Natural killer cell treated with Interleukin-12 subunit alpha and Interleukin-12 subunit beta and Interleukin-15 and Interleukin-18, amount 100 ng/mL, for 72 hours (primary cell): ENCODE results near the gene ZNF709. TPM values are rescaled to one million over a fixed set of nuclear protein-coding genes. Genes with fewer than 3 reads are reported as not detected.
"Not testable (repeated sequence)": the region's sequence is repeated elsewhere in the genome, so short reads cannot be mapped to it uniquely, and the experiment has no call there.

ENCODE experiments used
- ATAC-seq, 2 donors: fragments of 150-1000 bp; cut with Tn5 transposase in 1 of 2; sonication (Bioruptor Pico), chemical (Tn5 transposase) in 1 of 2; 2 replicates each; pipeline ENCODE4 v1.10.0; 2021
- DNase-seq: peaks from one replicate; pipeline ENCODE4 v3.0.0; 2022; ENCODE audit warnings: low spot score
- H3K27ac Mint-ChIP-seq, 2 donors: 1 replicate in 1 of 2; 2 replicates in 1 of 2; pipeline ENCODE4 v1.8.0; 2022; ENCODE audit warnings: mixed read lengths in 2 of 2, mild to moderate bottlenecking in 1 of 2, moderate library complexity in 1 of 2
- H3K27me3 Mint-ChIP-seq, 2 donors: 1 replicate in 1 of 2; 2 replicates in 1 of 2; pipeline ENCODE4 v1.8.0; 2022; ENCODE audit warnings: mixed read lengths in 2 of 2
- H3K36me3 Mint-ChIP-seq: one replicate; pipeline ENCODE4 v1.8.0; 2022; ENCODE audit warnings: mixed read lengths
- H3K4me1 Mint-ChIP-seq, 2 donors: 1 replicate in 1 of 2; 2 replicates in 1 of 2; pipeline ENCODE4 v1.8.0; 2022; ENCODE audit warnings: low read depth in 2 of 2, mixed read lengths in 2 of 2, mild to moderate bottlenecking in 1 of 2
- H3K4me3 Mint-ChIP-seq: one replicate; pipeline ENCODE4 v1.8.0; 2022; ENCODE audit warnings: mixed read lengths
- H3K9me3 Mint-ChIP-seq: 2 replicates; pipeline ENCODE4 v1.8.0; 2022; ENCODE audit warnings: mixed read lengths
- total RNA-seq, 2 donors: library from RNA; stranded (reverse); gene quantifications; one replicate each; pipeline ENCODE4 v1.2.3, GENCODE V29; 2022

The ZNF709 gene
- total RNA-seq, 2 donors from 2014 or later: 1.3 to 1.6 TPM

DNA sequence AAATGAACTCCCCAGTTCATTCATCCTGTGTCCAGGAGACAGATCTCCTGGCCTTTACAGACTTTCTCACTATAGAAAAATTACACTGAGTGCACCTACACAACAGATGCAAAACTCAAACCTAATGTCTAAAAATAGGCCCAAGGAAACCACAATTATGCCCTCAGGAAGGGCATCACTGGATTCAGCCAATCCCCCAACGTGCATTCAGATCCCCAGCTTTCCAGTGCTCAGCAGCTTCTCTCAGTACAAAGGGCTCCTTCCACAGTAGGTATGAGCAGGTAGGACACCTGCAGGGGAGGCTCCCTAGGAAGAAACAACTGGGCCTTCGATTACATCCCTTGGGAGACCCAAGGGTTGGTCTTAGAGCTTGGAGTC, 2.1 kb downstream of the ZNF709 start:
- peaks cover 22 to 27% of the 10 kb centered on the region in 2 donors for H3K4me1 Mint-ChIP-seq
- no peaks in the 10 kb centered on the region for H3K9me3 Mint-ChIP-seq
- ATAC-seq (no peak), DNase-seq (no peak)
- H3K4me3 Mint-ChIP-seq: no peak overlapping the region
- H3K36me3 Mint-ChIP-seq: no peaks in the 10 kb centered on the region
- H3K27me3 Mint-ChIP-seq: no peaks in the 10 kb centered on the region
- peak overlapping the region in 1 of 2 donors; percentile 19 for H3K27ac Mint-ChIP-seq

GRCh38 chr19:12481781-12482508, 2.7 kb downstream of the ZNF709 start:
- DNase-seq: no peak
- Mint-ChIP-seq H3K4me3 (peak overlapping the region; percentile 6), H3K9me3 (no peaks in the 10 kb centered on the region), H3K27me3 (no peaks in the 10 kb centered on the region), H3K27ac (peak overlapping the region in 1 of 2 donors; percentile 19), H3K4me1 (peaks cover 22 to 27% of the 10 kb centered on the region in 2 donors), H3K36me3 (no peaks in the 10 kb centered on the region)
- no peak for ATAC-seq

- Mint-ChIP-seq H3K4me3 (no peak overlapping the region), H3K36me3 (no peaks in the 10 kb centered on the region), H3K27me3 (no peaks in the 10 kb centered on the region), H3K4me1 (peaks cover 15 to 18% of the 10 kb centered on the region in 2 donors), H3K27ac (no peak overlapping the region), H3K9me3 (no peaks in the 10 kb centered on the region)
- no peak for DNase-seq
- ATAC-seq: no peak
Observed at GRCh38 chr19:12478234-12478941, 6.2 kb downstream of the ZNF709 start.

GRCh38 chr19:12467651-12468050, 17.0 kb downstream of the ZNF709 start:
- H3K36me3 Mint-ChIP-seq: peaks cover 46% of the 10 kb centered on the region
- not testable (repeated sequence) for H3K27ac Mint-ChIP-seq, DNase-seq, H3K4me1 Mint-ChIP-seq, H3K27me3 Mint-ChIP-seq, ATAC-seq, H3K9me3 Mint-ChIP-seq, H3K4me3 Mint-ChIP-seq

- no peak for DNase-seq
- Mint-ChIP-seq H3K27me3 (no peaks in the 10 kb centered on the region), H3K27ac (no peak overlapping the region), H3K9me3 (peaks cover 10% of the 10 kb centered on the region), H3K4me1 (no peaks in the 10 kb centered on the region), H3K36me3 (peaks cover 49% of the 10 kb centered on the region), H3K4me3 (no peak overlapping the region)
- ATAC-seq: no peak
Observed at GRCh38 chr19:12465211-12465610, 19.4 kb downstream of the ZNF709 start.

- Mint-ChIP-seq H3K4me3 (no peak overlapping the region), H3K36me3 (peaks cover 44% of the 10 kb centered on the region), H3K27me3 (no peaks in the 10 kb centered on the region), H3K27ac (no peak overlapping the region), H3K9me3 (peaks cover 10% of the 10 kb centered on the region), H3K4me1 (no peaks in the 10 kb centered on the region)
- DNase-seq (no peak), ATAC-seq (no peak)
Observed at GRCh38 chr19:12464769-12465168, 19.8 kb downstream of the ZNF709 start.

GRCh38 chr19:12464139-12464538, 20.5 kb downstream of the ZNF709 start:
- not testable (repeated sequence) for ATAC-seq, H3K4me3 Mint-ChIP-seq, DNase-seq, H3K9me3 Mint-ChIP-seq, H3K4me1 Mint-ChIP-seq, H3K27ac Mint-ChIP-seq, H3K27me3 Mint-ChIP-seq
- H3K36me3 Mint-ChIP-seq: peaks cover 47% of the 10 kb centered on the region

GRCh38 chr19:12453495-12453894, 31.1 kb downstream of the ZNF709 start:
- peaks cover 17% of the 10 kb centered on the region for H3K36me3 Mint-ChIP-seq
- H3K4me1 Mint-ChIP-seq: no peaks in the 10 kb centered on the region
- no peak for ATAC-seq
- no peak overlapping the region for H3K27ac Mint-ChIP-seq
- H3K27me3 Mint-ChIP-seq: no peaks in the 10 kb centered on the region
- no peak for DNase-seq
- H3K9me3 Mint-ChIP-seq: peaks cover 9% of the 10 kb centered on the region
- H3K4me3 Mint-ChIP-seq: no peak overlapping the region

- H3K4me3 Mint-ChIP-seq: no peak overlapping the region
- peaks cover 25% of the 10 kb centered on the region for H3K36me3 Mint-ChIP-seq
- ATAC-seq (no peak), DNase-seq (no peak)
- H3K27ac Mint-ChIP-seq: no peak overlapping the region
- H3K27me3 Mint-ChIP-seq: peaks cover 0 to 2% of the 10 kb centered on the region in 2 donors
- H3K9me3 Mint-ChIP-seq: peaks cover 18% of the 10 kb centered on the region
- H3K4me1 Mint-ChIP-seq: no peaks in the 10 kb centered on the region
Observed at GRCh38 chr19:12450844-12451243, 33.8 kb downstream of the ZNF709 start.

DNA sequence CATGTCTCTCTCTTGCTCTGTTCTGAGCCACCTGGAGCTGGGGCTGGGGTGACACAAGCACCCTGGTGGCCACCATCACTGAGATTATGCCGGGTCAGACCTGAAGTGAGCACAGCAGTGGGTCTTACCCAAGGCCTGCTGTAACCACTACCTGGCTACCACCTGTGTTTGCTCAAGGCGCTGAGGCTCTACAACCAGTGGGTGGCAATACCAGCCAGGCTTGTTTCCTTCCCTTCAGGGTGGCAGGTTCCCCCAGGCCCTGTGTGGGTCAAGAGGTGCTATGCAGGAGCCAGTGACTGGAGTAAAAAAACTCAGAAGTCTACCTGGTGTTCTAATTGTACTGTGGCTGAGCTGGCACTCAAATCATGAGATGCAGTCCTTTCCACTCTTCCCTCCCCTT, 35.8 kb downstream of the ZNF709 start:
- DNase-seq (no peak), ATAC-seq (no peak)
- Mint-ChIP-seq H3K9me3 (peaks cover 23% of the 10 kb centered on the region), H3K27ac (no peak overlapping the region), H3K36me3 (peaks cover 33% of the 10 kb centered on the region), H3K4me1 (no peaks in the 10 kb centered on the region), H3K27me3 (peaks cover 0 to 2% of the 10 kb centered on the region in 2 donors), H3K4me3 (no peak overlapping the region)

DNA sequence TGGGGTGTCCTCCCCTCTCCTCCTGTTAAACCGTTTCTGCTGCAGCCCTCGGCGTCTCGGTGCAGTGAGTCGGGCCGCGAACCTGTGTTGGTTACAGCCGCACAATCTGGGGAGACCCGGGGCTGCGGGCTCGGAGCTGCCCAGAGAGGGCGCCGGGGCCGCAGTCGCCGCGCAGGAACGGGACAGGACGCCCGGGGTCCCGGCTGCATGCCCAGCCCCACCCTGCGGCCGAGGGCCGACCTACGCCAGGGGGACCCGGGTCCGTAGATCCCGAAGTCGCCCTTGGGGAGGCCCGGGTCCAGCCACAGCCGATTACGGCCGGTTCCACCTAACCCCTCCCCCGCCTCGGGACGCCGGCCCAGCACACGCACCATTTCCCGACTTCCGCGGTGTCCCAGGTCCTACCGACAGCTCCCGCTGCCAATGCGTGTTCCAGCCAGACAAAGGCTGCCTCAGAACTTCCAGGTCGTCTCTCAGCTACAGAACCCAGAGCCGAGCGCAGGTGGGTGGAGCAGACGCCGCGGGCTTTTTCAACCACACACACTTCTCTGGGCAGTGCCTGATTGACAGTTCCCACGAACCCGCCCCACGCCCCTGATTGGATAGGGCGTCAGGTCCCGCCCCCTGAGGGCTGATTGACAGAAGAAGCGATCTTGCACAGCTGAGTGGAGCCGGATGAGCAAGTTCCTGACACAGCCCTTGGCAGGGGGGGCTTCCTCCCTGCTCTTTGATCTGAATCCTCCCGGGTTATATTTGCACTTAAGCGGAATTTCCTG, 43.9 kb downstream of the ZNF709 start, which contains the start of gene ZNF443:
TSS of gene ZNF443 (minus strand) at position 481 of the 776 bp plus-strand sequence. CDS start at position 374, 107 bp downstream.
- H3K27ac Mint-ChIP-seq: peak within 1 kb of the TSS; percentile 80 to 93
- peak within 1 kb of the TSS; percentile 99 for H3K4me3 Mint-ChIP-seq
- no peaks in the 10 kb centered on the region for H3K27me3 Mint-ChIP-seq
- peaks cover 9% of the 10 kb centered on the region for H3K9me3 Mint-ChIP-seq
- H3K4me1 Mint-ChIP-seq: peaks cover 5 to 11% of the 10 kb centered on the region in 2 donors
- DNase-seq: peak; percentile 98
- H3K36me3 Mint-ChIP-seq: peaks cover 21% of the 10 kb centered on the region
- peak; percentile 100 for ATAC-seq

GRCh38 chr19:12439686-12440540, 44.7 kb downstream of the ZNF709 start:
- Mint-ChIP-seq H3K4me3 (peak overlapping the region; percentile 99), H3K4me1 (peaks cover 5 to 11% of the 10 kb centered on the region in 2 donors), H3K36me3 (peaks cover 26% of the 10 kb centered on the region)
- H3K27me3 Mint-ChIP-seq, ATAC-seq, H3K27ac Mint-ChIP-seq, H3K9me3 Mint-ChIP-seq, DNase-seq: not testable (repeated sequence)

- Mint-ChIP-seq H3K36me3 (peaks cover 49% of the 10 kb centered on the region), H3K9me3 (peaks cover 20% of the 10 kb centered on the region)
- not testable (repeated sequence) for H3K27ac Mint-ChIP-seq, ATAC-seq, H3K4me1 Mint-ChIP-seq, H3K27me3 Mint-ChIP-seq, DNase-seq, H3K4me3 Mint-ChIP-seq
Observed at GRCh38 chr19:12430726-12431299, 53.8 kb downstream of the ZNF709 start.
